Activated naive CD4-positive, alpha-beta T cell treated with anti-CD3 and anti-CD28 coated beads, Interleukin-2, amount 50 U/mL, for 72 hours (primary cell): Measurements from ENCODE around the gene KLHL40. TPM values are rescaled to one million over a fixed set of nuclear protein-coding genes. Genes with fewer than 3 reads are reported as not detected.

ENCODE experiments used
- ATAC-seq, 2 donors: fragments of 150-1000 bp; cut with Tn5 transposase; 2 replicates each; pipeline ENCODE4 v1.10.0; 2021; ENCODE audit warnings: mild to moderate bottlenecking in 2 of 2, moderate library complexity in 2 of 2
- DNase-seq, 2 donors: peaks; one replicate each; pipeline ENCODE4 v3.0.0; 2021 to 2022; ENCODE audit warnings: low spot score in 2 of 2
- H3K27ac Mint-ChIP-seq, 2 donors: one replicate each; pipeline ENCODE4 v1.8.0; 2022; ENCODE audit warnings: mild to moderate bottlenecking in 2 of 2, mixed read lengths in 2 of 2
- H3K36me3 Mint-ChIP-seq, 2 donors: one replicate each; pipeline ENCODE4 v1.8.0; 2022; ENCODE audit warnings: mixed read lengths in 2 of 2
- H3K9me3 Mint-ChIP-seq, 2 donors: one replicate each; pipeline ENCODE4 v1.8.0; 2022; ENCODE audit warnings: mixed read lengths in 2 of 2
- total RNA-seq, 2 donors: library from RNA; stranded (reverse); gene quantifications; one replicate each; pipeline ENCODE4 v1.2.3, GENCODE V29; 2022

The KLHL40 gene
- total RNA-seq, 2 donors from 2014 or later, result not detected

- no peak overlapping the region for H3K27ac Mint-ChIP-seq
- H3K36me3 Mint-ChIP-seq, result peaks cover 17 to 18% of the 10 kb centered on the region in 2 donors
- DNase-seq, result no peak
- ATAC-seq, result no peak
- peaks cover 19 to 20% of the 10 kb centered on the region in 2 donors for H3K9me3 Mint-ChIP-seq
These were observed 3.8 kb upstream of the KLHL40 start for GRCh38 chr3:42681361-42682038.

- peaks cover 13 to 17% of the 10 kb centered on the region in 2 donors for H3K36me3 Mint-ChIP-seq
- H3K27ac Mint-ChIP-seq, result no peak overlapping the region
- ATAC-seq, result no peak
- DNase-seq, result no peak
- peaks cover 10 to 18% of the 10 kb centered on the region in 2 donors for H3K9me3 Mint-ChIP-seq
These were observed 2.9 kb upstream of the KLHL40 start for GRCh38 chr3:42682301-42683070.

DNA sequence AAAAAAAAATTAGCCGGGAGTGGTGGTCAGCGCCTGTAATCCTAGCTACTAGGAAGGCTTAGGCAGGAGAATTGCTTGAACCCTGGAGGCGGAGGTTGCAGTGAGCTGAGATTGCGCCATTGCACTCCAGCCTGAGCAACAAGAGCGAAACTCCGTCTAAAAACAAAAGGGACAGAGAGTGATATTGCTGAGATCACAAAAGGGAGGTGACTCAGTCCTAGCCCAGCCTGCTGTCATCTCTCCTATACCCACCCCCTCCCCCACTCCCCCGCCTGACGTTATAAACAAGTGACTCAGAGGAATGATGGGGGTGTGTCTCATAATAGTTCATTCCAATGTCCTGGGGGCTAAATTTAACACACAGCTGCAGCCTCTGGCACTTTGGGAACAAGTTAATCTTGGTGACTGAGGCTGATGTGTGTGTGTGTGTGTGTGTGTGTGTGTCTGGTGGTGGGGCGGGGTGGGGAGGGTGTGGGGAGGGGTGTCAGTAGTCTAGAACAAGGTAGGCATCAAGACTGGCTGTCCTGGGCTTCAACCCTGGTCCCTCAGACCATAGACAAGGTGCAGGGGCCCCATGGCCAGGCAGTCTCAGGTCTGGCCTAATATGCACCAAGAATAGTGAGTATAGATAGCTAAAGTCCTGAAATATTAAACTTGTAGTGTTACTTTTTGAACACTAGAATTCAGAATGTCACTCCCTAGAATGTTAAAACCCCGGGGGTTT is 1.3 kb upstream of the KLHL40 start:
- Mint-ChIP-seq H3K9me3 (peaks cover 2 to 3% of the 10 kb centered on the region in 2 donors), H3K36me3 (peaks cover under 1 to 2% of the 10 kb centered on the region in 2 donors), H3K27ac (no peak overlapping the region)
- ATAC-seq, result peak; percentile 73 to 96
- peak; percentile 14 to 28 for DNase-seq

- H3K36me3 Mint-ChIP-seq, result no peaks in the 10 kb centered on the region
- H3K27ac Mint-ChIP-seq, result no peak overlapping the region
- DNase-seq (no peak), ATAC-seq (no peak)
- no peaks in the 10 kb centered on the region for H3K9me3 Mint-ChIP-seq
These were observed 540 bp upstream of the KLHL40 start for GRCh38 chr3:42684632-42685362.

DNA sequence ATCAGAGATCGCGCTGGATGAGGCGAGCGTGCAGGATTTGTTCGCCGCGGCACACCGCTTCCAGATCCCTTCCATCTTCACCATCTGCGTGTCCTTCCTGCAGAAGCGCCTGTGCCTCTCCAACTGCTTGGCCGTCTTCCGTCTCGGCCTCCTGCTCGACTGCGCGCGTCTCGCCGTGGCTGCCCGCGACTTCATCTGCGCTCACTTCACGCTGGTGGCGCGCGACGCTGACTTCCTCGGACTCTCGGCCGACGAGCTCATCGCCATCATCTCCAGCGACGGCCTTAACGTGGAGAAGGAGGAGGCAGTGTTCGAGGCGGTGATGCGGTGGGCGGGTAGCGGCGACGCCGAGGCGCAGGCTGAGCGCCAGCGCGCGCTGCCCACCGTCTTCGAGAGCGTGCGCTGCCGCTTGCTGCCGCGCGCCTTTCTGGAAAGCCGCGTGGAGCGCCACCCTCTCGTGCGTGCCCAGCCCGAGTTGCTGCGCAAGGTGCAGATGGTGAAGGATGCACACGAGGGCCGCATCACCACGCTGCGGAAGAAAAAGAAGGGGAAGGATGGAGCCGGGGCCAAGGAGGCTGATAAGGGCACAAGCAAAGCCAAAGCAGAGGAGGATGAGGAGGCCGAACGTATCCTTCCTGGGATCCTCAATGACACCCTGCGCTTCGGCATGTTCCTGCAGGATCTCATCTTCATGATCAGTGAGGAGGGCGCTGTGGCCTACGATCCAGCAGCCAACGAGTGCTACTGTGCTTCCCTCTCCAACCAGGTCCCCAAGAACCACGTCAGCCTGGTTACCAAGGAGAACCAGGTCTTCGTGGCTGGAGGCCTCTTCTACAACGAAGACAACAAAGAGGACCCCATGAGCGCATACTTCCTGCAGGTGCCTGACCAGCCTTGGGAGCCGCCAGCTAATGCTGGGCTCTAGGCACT is 819 bp downstream of the KLHL40 start:
- Mint-ChIP-seq H3K9me3 (no peaks in the 10 kb centered on the region), H3K27ac (no peak overlapping the region), H3K36me3 (no peaks in the 10 kb centered on the region)
- DNase-seq, result no peak
- ATAC-seq, result no peak

GRCh38 chr3:42686832-42687650 is 1.7 kb downstream of the KLHL40 start:
- Mint-ChIP-seq H3K36me3 (no peaks in the 10 kb centered on the region), H3K27ac (no peak overlapping the region), H3K9me3 (no peaks in the 10 kb centered on the region)
- no peak for ATAC-seq
- DNase-seq, result no peak

DNA sequence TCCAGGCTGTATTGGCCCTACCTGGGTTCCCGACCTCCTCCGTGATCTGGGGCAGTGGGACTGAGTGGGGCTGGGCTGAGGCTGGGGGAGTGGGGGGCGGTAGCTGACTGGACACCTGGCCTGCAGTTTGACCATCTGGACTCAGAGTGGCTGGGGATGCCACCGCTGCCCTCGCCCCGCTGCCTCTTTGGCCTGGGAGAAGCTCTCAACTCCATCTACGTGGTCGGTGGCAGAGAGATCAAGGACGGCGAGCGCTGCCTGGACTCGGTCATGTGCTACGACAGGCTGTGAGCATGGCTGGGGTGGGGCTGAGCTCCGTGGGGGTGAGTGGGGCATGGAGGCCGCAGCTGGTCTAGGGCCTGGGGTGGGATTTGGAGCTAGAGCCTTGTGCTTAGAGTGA is 2.7 kb downstream of the KLHL40 start:
- Mint-ChIP-seq H3K27ac (no peak overlapping the region), H3K9me3 (no peaks in the 10 kb centered on the region), H3K36me3 (no peaks in the 10 kb centered on the region)
- no peak for DNase-seq
- no peak for ATAC-seq

- Mint-ChIP-seq H3K9me3 (no peaks in the 10 kb centered on the region), H3K36me3 (no peaks in the 10 kb centered on the region), H3K27ac (no peak overlapping the region)
- no peak for ATAC-seq
- no peak for DNase-seq
These were observed 3.4 kb downstream of the KLHL40 start for GRCh38 chr3:42688487-42689420.

GRCh38 chr3:42689421-42690014 is 4.2 kb downstream of the KLHL40 start:
- no peaks in the 10 kb centered on the region for H3K9me3 Mint-ChIP-seq
- no peak for ATAC-seq
- H3K36me3 Mint-ChIP-seq, result no peaks in the 10 kb centered on the region
- peak overlapping the region in 1 of 2 donors; percentile 31 for H3K27ac Mint-ChIP-seq
- peak in 1 of 2 donors; percentile 35 for DNase-seq

DNA sequence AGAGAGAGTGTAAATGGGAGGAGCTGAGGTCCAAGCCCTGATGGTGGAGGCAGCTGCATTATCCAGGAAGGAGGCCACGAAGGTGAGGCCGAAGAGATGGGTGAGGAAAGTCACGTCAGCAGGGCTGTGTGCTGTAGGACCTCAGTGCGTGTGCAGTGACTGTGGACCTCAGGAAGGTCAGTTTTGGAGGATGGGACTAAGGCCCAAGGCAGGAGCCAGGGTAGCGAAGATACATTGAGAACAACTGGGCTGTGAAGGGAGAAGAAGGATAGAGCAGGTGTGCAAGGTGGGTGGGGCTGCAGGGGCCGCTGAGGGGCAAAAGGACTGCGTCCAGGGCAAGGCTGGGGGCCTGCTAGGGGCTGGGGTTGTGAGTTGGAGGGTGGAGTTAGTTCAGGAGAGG is 4.9 kb downstream of the KLHL40 start:
- no peaks in the 10 kb centered on the region for H3K9me3 Mint-ChIP-seq
- DNase-seq (peak in 1 of 2 donors; percentile 25), ATAC-seq (no peak)
- H3K27ac Mint-ChIP-seq, result no peak overlapping the region
- no peaks in the 10 kb centered on the region for H3K36me3 Mint-ChIP-seq

- no peaks in the 10 kb centered on the region for H3K9me3 Mint-ChIP-seq
- DNase-seq (peak in 1 of 2 donors; percentile 30), ATAC-seq (no peak)
- H3K27ac Mint-ChIP-seq, result no peak overlapping the region
- no peaks in the 10 kb centered on the region for H3K36me3 Mint-ChIP-seq
These were observed 5.7 kb downstream of the KLHL40 start for GRCh38 chr3:42690766-42691680.

- ATAC-seq (no peak), DNase-seq (peak in 1 of 2 donors; percentile 23)
- H3K36me3 Mint-ChIP-seq, result no peaks in the 10 kb centered on the region
- no peaks in the 10 kb centered on the region for H3K9me3 Mint-ChIP-seq
- H3K27ac Mint-ChIP-seq, result no peak overlapping the region
These were observed 6.7 kb downstream of the KLHL40 start for GRCh38 chr3:42691816-42692666.
